Uterus (tissue), 4 donors: ENCODE data around the gene SMAD9. TPM values are rescaled to one million over a fixed set of nuclear protein-coding genes. Genes with fewer than 3 reads are reported as not detected.

ENCODE experiments used
- DNase-seq, 2 donors: peaks; one replicate each; pipeline ENCODE4 v3.0.0-alpha.2; 2019 to 2020
- H3K27ac ChIP-seq, 2 donors: fragments of 200-600 bp; sonication (generic); 1 replicate in 1 of 2; 2 replicates in 1 of 2; pipeline ENCODE4 v1.5.1; 2016 to 2018
- H3K27me3 ChIP-seq, 2 donors: fragments of 200-600 bp; sonication (generic); one replicate each; pipeline ENCODE4 v1.5.1; 2018 to 2019; ENCODE audit warnings: control low read depth in 1 of 2
- H3K36me3 ChIP-seq, 2 donors: fragments of 200-600 bp; sonication (generic); one replicate each; pipeline ENCODE4 v1.5.1; 2019; ENCODE audit warnings: control low read depth in 1 of 2
- H3K4me1 ChIP-seq, 2 donors: fragments of 200-600 bp; sonication (generic); one replicate each; pipeline ENCODE4 v1.5.1; 2018 to 2019; ENCODE audit warnings: control low read depth in 1 of 2
- H3K4me3 ChIP-seq, 2 donors: fragments of 200-600 bp; sonication (generic); 1 replicate in 1 of 2; 2 replicates in 1 of 2; pipeline ENCODE4 v1.5.1; 2018 to 2019; ENCODE audit warnings: mild to moderate bottlenecking in 1 of 2
- H3K9me3 ChIP-seq, 2 donors: fragments of 200-600 bp; sonication (generic); one replicate each; pipeline ENCODE4 v1.5.1; 2019; ENCODE audit warnings: control low read depth in 1 of 2
- POLR2A ChIP-seq, 2 donors: fragments of 450-650 bp; IDR thresholded peaks; one replicate each; pipeline ENCODE4 v1.6.1; 2016; ENCODE audit warnings: antibody characterized with exemption in 2 of 2, mild to moderate bottlenecking in 1 of 2, moderate library complexity in 1 of 2
- intact Hi-C: fragments of 100-400 bp; cut with DNase I; formaldehyde crosslinking; loops from one replicate; pipeline ENCODE4 v1.15.1; 2023; ENCODE audit warnings: low total_unique reads
- total RNA-seq, 4 donors: library from RNA; depleted of rRNA in 3 of 4; stranded (reverse); fragments of >200 nt in 3 of 4; gene quantifications; one replicate each; pipeline versions ENCODE4 v1.1.0 to v1.2.4, GENCODE V29; 2014 to 2023
- TF ChIP-seq, protein P1 (sequence below), 4 experiments: fragments of 200-600 bp in 2 of 4; fragments of 450-650 bp in 2 of 4; sonication (generic) in 2 of 4; IDR thresholded peaks; one replicate each; pipeline ENCODE4 v1.5.1; 2016 to 2019; ENCODE audit warnings: antibody characterized with exemption in 4 of 4, mild to moderate bottlenecking in 2 of 4, moderate library complexity in 1 of 4
- donor health status: DM: yes; HTN: yes; CAD: no.

Gene SMAD9
- total RNA-seq, 4 donors from 2014 or later: 3.6 to 31.0 (median 23.9) TPM

DNA sequence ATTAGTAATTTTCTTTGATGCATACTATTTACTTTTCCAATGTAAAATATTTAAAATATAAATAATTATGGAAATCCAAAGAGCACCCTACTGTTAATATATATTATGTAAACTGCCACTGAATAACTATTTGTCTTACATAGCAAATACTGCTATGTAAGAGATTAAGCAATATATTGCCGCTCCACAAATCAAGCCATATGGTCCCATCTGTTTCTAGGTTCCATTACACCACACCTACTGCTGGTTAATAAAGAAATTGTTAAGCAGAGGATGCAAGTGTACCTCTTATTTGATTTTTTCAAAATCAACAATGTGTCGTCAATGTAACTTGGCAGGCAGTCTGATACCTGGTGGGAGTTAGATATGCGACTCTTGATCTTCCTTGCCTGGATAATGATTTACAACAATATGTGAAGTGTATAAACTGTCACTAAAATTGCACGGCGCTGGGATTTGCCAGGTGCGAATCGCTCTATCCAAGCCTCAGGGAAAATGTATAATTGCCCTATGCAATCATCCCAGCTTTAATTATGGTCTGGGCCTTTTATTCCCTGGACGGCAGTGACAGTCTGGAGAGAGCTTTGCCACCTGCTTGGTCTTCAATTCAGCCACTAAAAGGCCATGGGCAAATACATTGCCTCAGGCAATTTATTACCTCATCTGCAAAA, 16.0 kb downstream of the SMAD9 start:
- H3K27ac ChIP-seq: no peak overlapping the region
- H3K4me1 ChIP-seq: no peaks in the 10 kb centered on the region
- H3K4me3 ChIP-seq: no peak overlapping the region
- no peaks in the 10 kb centered on the region for H3K27me3 ChIP-seq
- peaks cover 0 to 7% of the 10 kb centered on the region in 2 donors for H3K9me3 ChIP-seq
- intact Hi-C loops: no loop called here
- TF ChIP-seq, protein P1, sequence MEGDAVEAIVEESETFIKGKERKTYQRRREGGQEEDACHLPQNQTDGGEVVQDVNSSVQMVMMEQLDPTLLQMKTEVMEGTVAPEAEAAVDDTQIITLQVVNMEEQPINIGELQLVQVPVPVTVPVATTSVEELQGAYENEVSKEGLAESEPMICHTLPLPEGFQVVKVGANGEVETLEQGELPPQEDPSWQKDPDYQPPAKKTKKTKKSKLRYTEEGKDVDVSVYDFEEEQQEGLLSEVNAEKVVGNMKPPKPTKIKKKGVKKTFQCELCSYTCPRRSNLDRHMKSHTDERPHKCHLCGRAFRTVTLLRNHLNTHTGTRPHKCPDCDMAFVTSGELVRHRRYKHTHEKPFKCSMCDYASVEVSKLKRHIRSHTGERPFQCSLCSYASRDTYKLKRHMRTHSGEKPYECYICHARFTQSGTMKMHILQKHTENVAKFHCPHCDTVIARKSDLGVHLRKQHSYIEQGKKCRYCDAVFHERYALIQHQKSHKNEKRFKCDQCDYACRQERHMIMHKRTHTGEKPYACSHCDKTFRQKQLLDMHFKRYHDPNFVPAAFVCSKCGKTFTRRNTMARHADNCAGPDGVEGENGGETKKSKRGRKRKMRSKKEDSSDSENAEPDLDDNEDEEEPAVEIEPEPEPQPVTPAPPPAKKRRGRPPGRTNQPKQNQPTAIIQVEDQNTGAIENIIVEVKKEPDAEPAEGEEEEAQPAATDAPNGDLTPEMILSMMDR (IDR thresholded peaks at IDR 0.05): no peak
- TF ChIP-seq POLR2A (IDR thresholded peaks at IDR 0.05): no peak
- no peaks in the 10 kb centered on the region for H3K36me3 ChIP-seq
- no peak for DNase-seq

DNA sequence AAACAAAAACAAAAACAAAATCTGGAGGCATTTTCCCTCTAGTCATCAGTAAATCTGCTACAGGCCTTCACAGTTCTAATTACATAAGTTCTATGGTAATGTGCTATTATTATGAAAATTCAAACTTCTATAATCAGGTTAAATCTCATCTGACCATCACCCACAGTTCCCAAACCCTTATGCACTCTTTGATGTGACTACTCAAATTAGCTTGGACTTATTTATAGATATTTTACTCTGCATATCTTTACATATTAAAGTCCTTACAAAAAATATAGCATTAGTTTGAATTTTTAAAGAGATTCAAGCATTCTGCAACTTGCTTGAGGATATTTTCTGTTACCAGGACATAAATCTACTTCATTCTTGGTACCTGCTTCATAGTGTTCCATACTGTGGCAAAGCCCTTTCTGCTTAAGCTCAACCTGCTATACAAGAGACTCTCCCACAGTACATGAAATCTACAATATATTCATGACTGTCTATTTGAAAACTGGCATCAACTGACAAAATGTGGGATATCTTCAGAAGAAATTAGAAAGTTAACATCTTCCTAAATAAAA, 22.9 kb downstream of the SMAD9 start:
- peaks cover 0 to 8% of the 10 kb centered on the region in 2 donors for H3K9me3 ChIP-seq
- H3K27ac ChIP-seq: no peak overlapping the region
- no peaks in the 10 kb centered on the region for H3K36me3 ChIP-seq
- no peaks in the 10 kb centered on the region for H3K4me1 ChIP-seq
- DNase-seq: no peak
- H3K4me3 ChIP-seq: no peak overlapping the region
- no peaks in the 10 kb centered on the region for H3K27me3 ChIP-seq
- TF ChIP-seq, protein P1 (IDR thresholded peaks at IDR 0.05): no peak
- TF ChIP-seq POLR2A (IDR thresholded peaks at IDR 0.05): no peak
- intact Hi-C loops: no loop called here

DNA sequence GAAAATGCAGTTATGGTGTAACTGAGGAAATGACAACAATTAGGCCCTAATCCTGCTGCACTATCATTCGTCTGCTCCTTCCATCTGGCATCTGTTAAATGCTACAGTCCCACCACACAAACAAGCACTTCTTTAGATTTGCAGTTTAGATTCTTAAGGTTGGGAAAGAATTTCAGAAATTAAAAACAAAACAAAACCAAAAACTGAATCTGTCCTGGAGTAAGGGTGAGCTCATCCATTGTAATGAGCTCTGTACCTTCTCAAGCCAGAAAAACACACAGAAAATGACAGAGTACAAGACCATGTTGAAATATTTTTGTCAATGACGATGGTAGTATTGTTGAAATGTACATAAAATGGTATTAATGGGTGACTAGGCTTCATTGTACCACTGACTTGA, 28.3 kb downstream of the SMAD9 start:
- intact Hi-C loops: no loop called here
- no peaks in the 10 kb centered on the region for H3K4me1 ChIP-seq
- H3K27me3 ChIP-seq: no peaks in the 10 kb centered on the region
- no peak overlapping the region for H3K27ac ChIP-seq
- H3K36me3 ChIP-seq: no peaks in the 10 kb centered on the region
- H3K9me3 ChIP-seq: no peaks in the 10 kb centered on the region
- TF ChIP-seq POLR2A (IDR thresholded peaks at IDR 0.05): no peak
- TF ChIP-seq, protein P1 (IDR thresholded peaks at IDR 0.05): no peak
- no peak for DNase-seq
- H3K4me3 ChIP-seq: no peak overlapping the region

DNA sequence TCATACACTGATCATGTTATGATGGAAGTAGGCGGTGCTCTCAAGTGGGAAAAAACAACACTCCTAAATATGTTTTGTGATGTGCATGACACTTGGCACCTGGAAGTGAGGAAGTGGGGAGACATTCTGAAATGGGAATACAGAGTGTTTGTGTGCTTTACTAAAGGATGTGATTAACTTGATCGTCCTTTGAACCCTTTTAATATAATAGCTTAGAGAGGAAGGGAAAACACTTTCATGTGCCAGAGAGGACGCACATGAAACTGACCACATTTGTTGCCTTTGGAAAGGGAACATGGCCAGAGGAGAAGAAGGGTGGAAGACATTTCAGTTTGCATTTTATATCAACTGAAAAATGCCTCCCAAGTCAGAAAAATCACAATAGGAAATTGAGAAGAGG, 31.4 kb downstream of the SMAD9 start:
- Histone ChIP-seq H3K4me1 (no peaks in the 10 kb centered on the region), H3K9me3 (no peaks in the 10 kb centered on the region), H3K36me3 (no peaks in the 10 kb centered on the region), H3K27me3 (no peaks in the 10 kb centered on the region), H3K4me3 (no peak overlapping the region), H3K27ac (peak overlapping the region in 1 of 2 donors; percentile 30)
- no peak for DNase-seq
- intact Hi-C loops: no loop called here
- TF ChIP-seq, protein P1 (IDR thresholded peaks at IDR 0.05): no peak
- TF ChIP-seq POLR2A (IDR thresholded peaks at IDR 0.05): no peak

DNA sequence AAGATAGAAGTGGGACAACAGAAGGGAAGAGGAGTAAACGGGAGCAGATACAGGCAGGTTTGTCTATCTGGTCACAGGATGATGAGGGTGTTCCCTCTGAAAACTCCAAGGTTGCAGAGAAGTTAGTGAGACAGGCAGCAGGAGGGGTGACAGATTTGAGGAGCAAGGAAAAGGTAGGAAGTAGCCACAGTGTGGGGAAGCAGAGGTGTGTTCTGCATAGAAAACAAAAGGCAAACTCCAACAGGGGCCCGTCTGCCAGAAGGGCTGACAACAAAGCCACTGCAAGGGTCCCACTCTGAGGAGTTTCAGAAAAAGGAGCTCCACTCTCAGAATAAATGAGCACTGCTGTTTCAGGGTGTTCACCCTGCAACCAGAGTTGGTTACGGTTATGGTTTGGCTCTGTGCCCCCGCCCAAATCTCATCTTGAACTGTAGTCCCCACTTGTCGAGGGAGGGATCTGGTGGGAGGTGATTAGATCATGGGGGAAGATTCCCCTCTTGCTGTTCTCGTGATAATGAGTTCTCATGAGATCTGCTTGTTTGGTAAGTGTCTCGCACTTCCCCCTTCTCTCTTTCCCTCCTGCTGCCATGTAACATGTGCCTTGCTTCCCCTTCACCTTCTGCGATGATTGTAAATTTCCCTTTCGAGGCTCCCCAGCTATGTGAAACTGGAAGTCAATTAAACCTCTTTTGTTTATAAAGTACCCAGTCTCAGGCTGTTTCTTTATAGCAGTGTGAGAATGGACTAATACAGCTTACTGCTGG, 32.1 kb downstream of the SMAD9 start:
- H3K27me3 ChIP-seq: no peaks in the 10 kb centered on the region
- peak overlapping the region; percentile 10 to 30 for H3K27ac ChIP-seq
- H3K36me3 ChIP-seq: no peaks in the 10 kb centered on the region
- H3K9me3 ChIP-seq: no peaks in the 10 kb centered on the region
- H3K4me1 ChIP-seq: no peaks in the 10 kb centered on the region
- intact Hi-C loops: no loop called here
- H3K4me3 ChIP-seq: no peak overlapping the region
- no peak for DNase-seq
- TF ChIP-seq, protein P1 (IDR thresholded peaks at IDR 0.05): no peak
- TF ChIP-seq POLR2A (IDR thresholded peaks at IDR 0.05): no peak
